Stimulated activated CD8-positive, alpha-beta memory T cell treated with anti-CD3 and anti-CD28 coated beads, Interleukin-7, amount 100 ng/mL, for 48 hours (primary cell): ENCODE results near the gene SNU13.
"Not testable (repeated sequence)": the region's sequence is repeated elsewhere in the genome, so short reads cannot be mapped to it uniquely, and the experiment has no call there.

Experiments used
- DNase-seq, 2 donors: peaks; one replicate each; pipeline ENCODE4 v3.0.0-alpha.2; 2020; ENCODE audit warnings: low read depth in 1 of 2; ENCODE audit errors: extremely low read depth in 1 of 2

Gene SNU13

DNA sequence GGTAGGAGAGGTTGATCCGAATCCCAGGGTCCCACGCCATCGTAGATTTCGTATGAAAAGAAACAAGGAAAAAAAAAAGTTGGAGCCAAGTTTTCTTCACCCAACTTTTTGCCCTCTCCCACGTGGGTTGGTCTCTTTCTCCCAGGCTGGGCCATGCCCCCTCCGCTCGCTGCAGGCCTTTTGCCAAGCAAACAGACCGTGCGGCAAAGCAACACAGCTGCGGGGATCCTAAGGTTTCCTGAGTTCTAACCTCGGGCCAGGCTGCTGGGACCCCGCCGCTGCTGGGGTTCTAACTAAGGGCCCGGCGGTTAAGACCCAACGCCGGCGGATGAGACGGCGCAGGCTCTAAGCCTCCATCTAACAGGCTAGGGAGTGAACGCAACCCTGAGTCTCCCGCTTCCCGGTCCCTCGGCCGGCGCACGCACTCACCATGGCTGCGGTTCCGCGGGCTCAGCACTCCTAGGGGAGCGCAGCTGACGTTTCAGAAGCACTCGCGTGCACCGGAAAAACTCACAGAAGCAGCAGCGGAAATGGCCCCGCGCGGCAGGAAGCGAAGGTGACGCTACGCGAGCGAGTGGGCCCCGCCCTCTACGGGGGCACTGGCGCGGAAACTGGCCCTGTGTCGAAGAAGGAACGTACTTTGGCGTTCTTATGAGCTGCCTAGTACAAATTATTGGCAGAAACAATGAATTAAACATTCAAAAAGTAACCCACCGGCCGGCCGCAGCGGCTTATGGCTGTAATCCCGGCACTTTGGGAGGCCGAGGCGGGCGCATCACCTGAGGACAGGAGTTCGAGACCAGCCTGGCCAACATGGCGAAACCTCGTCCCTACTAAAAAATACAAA, at the start of gene SNU13:
Gene SNU13, minus strand, starts transcription at position 503 of the 847 bp plus-strand sequence. Its CDS starts 71 bp downstream, at position 432.
- DNase-seq = peak; percentile 84 to 86

DNA sequence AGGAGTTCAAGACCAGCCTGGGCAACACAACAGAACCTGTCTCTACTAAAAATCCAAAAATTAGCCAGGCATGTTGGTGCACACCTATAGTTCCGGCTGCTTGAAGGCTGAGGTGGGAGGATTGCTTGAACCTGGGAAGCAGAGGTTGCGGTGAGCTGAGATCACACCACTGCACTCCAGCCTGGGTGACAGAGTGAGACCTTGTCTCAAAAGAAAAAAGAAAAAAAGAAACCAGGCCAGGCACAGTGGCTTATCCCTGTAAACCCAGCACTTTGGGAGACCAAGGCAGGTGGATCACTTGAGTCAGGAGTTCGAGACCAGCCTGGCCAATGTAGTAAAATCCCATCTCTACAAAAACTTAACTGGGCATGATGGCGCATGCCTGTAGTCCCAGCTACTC, 44.6 kb upstream of the SNU13 start:
- DNase-seq = not testable (repeated sequence)

DNA sequence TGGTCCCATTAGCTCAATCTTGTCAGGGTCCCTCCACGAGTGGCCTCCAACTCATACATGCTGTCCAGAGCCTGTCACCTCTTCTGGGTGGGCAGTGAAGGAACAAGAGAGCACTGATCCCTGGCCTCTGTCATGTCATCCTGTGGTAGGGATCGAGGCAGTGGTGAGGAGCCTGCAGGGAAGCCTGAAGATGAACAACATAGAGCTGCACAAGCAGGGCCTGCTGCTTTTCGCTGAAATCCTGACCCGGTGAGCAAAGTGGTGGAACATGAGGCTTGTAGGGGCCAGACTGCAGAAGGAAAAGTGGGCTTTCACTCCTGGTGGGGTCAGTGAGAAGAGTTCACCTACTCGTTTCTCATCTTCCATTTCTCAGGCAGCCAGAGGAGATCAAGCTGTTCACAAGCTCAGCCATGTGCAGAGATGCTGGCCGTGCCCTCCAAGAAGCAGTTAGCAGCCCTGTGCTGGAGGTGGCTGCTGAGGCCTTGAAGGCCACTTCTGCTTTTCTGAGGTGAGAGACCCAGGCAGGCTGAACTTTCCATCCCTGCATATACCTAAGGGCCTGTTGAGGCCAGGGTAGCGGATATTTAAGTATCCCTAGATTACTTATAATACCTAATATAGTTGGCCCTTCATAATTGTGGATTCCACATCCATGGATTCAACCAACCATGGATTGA, 43.6 kb upstream of the SNU13 start:
- DNase-seq = no peak

DNA sequence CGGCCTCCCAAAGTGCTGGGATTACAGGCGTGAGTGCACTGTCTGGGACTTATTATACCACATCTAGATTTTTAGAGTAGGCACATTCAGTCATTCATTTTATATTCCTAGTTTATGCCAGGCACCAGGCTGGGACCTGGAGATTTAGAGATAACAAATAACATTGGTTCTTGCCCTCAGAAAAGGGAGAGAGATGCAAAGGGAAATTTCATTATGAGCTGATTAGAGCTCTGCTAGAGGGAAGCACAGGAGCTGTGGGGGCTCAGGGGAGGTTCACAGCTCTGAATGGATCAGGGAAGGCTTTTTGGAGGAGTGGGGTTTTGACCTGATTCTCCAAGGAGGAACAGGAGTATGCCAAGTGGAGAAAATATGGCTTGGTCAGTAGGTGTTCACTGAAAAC, 42.9 kb upstream of the SNU13 start:
- DNase-seq = no peak

GRCh38 chr22:41725510-41726110, 36.9 kb upstream of the SNU13 start:
- no peak for DNase-seq

DNA sequence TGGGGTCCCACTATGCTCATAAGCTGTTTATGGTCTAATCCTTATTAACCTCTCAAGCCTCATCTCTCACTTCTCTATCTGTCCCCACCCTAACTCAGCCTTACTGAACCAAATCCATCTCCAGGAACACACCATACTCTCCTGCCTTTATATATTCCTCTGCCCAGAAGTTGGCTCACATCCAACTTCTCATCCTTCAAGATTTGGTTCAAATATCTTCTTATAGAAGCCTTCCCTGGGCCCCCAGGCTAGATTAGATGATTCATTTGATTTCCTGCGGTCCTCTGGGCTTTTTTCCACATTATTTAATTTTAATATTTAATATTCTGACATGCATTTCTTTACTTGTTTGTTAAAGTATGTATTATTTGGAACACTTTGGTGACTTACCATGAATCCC, 33.8 kb upstream of the SNU13 start:
- no peak for DNase-seq

DNA sequence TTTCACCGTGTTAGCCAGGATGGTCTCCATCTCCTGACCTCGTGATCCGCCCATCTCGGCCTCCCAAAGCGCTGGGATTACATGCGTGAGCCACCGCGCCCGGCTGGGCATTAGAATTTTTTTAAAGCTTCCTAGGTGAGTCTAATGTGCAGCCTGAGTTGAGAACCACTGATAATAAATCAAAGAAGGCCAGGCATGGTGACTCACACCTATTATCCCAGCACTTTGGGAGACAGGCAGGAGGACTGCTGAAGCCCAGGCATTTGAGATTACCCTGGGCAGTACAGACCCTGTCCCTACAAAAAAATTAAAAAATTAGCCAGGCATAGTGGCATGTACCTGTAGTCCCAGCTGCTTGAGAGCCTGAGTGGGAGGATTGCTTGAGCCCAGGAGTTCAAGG, 24.3 kb upstream of the SNU13 start:
- DNase-seq = no peak

- DNase-seq = no peak
These were observed 20.7 kb upstream of the SNU13 start for GRCh38 chr22:41709341-41709740.

DNA sequence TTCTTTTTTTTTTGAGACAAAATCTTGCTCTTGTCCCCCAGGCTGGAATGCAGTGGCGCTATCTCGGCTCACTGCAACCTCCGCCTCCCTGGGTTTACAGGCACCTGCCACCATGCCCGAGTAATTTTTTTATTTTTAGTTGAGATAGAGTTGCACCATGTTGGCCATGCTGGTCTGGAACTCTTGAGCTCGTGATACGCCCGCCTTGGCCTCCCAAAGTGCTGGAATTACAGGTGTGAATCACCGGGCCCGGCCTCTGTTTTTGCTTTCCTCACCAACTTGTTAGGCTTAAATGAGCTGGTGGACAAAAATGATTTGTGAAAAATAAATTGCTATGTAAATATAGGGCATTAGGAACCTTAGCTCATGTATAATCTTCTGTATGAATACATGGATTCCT, 14.1 kb upstream of the SNU13 start:
- DNase-seq = no peak

DNA sequence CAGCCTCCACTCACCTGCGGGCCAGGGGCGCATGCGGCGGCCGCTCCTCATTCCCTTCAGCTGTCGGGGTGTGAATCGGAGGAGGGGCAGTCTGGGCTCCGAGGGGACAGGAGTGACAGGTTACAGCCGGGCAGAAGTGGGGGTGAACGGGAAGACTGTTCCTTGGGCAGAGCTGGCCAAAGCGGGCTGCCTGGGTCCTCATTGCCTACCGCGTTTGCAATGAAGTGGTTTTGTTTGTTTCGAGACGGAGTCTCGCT, 11.4 kb upstream of the SNU13 start:
- DNase-seq = no peak

GRCh38 chr22:41699264-41700107, 10.8 kb upstream of the SNU13 start, which contains the start of gene MEI1:
Gene MEI1, plus strand, starts transcription at chr22:41699503. Its CDS starts 36 bp downstream, at chr22:41699539.
- peak; percentile 80 to 86 for DNase-seq

DNA sequence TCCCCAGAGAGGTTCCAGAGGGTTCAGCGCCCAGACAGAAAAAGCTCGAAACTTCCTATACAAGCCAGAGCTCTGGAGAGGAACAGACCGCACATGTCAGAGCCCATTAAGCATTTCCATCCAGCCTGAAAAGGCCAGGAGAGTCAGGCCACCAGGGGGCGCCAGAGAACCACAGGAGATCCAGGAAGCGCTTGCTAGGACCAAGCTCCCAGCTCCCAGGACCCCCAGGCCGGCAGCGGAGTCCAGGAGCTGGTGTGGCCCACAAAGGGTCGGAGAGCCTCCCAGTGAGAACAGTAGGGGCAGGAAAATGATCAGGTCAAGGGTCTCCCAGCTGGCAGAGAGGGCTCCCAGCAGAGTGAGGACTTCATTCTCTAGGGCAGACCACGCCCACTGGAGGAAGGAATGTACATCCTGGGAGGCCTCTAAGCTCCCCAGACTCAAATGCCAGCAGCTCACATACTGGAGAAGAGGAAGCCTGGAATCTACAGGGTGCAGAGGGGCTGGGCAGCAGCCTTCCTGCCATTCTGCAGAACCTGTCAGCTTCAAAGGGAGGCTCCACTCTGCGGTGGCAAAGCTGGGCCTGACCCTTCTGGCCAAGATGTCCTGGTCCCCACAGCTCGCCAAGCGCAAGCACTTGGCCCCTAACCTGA, 8.6 kb upstream of the SNU13 start:
- peak; percentile 65 to 86 for DNase-seq

DNA sequence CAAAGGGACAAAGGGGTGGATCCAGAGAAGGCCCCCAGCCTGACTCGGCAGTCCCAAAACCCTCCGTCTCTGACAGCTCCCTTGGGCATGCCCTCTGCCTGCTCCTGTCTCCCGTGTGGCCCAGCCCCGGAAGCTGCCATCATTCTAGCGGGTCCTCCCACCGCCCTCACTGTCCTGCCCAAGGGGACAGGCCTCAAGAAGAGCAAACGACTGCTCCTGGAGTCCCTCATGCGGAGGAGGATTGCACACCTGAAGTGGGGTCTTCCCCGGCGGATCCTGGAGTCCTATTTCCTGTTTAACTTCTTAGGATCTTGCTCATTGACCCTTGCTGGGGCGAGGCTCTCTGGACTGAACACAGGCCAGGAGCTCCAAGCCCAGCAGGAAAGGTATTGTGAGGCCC, 8.0 kb upstream of the SNU13 start:
- DNase-seq = no peak

GRCh38 chr22:41695211-41695610, 6.5 kb upstream of the SNU13 start:
- DNase-seq = no peak

GRCh38 chr22:41690476-41690875, 1.8 kb upstream of the SNU13 start:
- DNase-seq = no peak

- no peak for DNase-seq
These were observed 734 bp downstream of the SNU13 start for GRCh38 chr22:41687901-41688364.

DNA sequence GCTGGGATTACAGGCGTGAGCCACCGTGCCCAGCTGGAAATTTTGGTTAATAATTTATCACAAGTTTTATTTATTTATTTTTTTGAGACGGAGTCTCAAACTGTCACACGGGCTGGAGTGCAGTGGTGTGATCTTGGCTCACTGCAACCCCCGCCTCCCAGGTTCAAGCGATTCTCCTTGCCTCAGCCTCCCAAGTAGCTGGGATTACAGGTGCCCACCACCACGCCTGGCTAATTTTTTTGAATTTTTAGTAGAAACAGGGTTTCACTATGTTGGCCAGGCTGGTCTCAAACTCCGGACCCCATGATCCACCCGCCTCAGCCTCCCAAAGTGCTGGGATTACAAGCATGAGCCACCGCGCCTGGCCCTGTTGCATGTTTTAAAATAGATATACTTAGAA, 1.8 kb downstream of the SNU13 start:
- DNase-seq = not testable (repeated sequence)

GRCh38 chr22:41684194-41684593, 4.5 kb downstream of the SNU13 start:
- DNase-seq = no peak

GRCh38 chr22:41683616-41684015, 5.1 kb downstream of the SNU13 start:
- no peak for DNase-seq

DNA sequence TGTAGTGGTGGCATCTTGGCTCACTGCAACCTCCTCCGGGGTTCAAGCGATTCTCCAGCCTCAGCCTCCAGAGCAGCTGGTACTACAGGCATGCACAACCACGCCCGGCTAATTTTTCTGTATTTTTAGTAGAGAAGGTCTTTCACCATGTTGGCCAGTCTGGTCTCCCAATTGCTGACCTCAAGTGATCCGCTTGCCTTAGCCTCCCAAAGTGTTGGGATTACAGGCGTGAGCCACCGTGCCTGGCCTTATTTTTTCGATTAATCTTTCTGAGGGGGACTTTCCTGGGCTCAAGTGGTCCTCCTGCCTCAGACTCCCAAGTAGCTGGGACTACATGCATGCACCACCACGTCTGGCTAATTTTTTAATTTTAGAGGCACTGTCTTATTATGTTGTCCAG, 5.6 kb downstream of the SNU13 start:
- no peak for DNase-seq
